Activated T-cell treated with anti-CD3 and anti-CD28 coated beads, Interleukin-2, amount 50 U/mL, for 24 hours (primary cell): ENCODE measurements around the gene MYL7.
"Not testable (repeated sequence)": the region's sequence is repeated elsewhere in the genome, so short reads cannot be mapped to it uniquely, and the experiment has no call there.

Experiments used
- DNase-seq: peaks from one replicate; pipeline ENCODE4 v3.0.0-alpha.2; 2020
- H3K27ac Mint-ChIP-seq: 2 replicates; pipeline ENCODE4 v1.8.0; 2020; ENCODE audit warnings: mild to moderate bottlenecking, mixed read lengths
- H3K27me3 Mint-ChIP-seq: 2 replicates; pipeline ENCODE4 v1.8.0; 2020; ENCODE audit warnings: mixed read lengths
- H3K36me3 Mint-ChIP-seq: 2 replicates; pipeline ENCODE4 v1.8.0; 2020; ENCODE audit warnings: low read depth, mixed read lengths
- H3K4me1 Mint-ChIP-seq: 2 replicates; pipeline ENCODE4 v1.8.0; 2020; ENCODE audit warnings: low read depth, mixed read lengths
- H3K4me3 Mint-ChIP-seq: 2 replicates; pipeline ENCODE4 v1.8.0; 2020; ENCODE audit warnings: mild to moderate bottlenecking, moderate library complexity, mixed read lengths
- H3K9me3 Mint-ChIP-seq: 2 replicates; pipeline ENCODE4 v1.8.0; 2020; ENCODE audit warnings: mixed read lengths

Gene MYL7

GRCh38 chr7:44176486-44176885 lies 35.4 kb upstream of the MYL7 start:
- Mint-ChIP-seq H3K4me1 (no peaks in the 10 kb centered on the region), H3K27me3 (peaks cover 10% of the 10 kb centered on the region), H3K27ac (no peak overlapping the region), H3K36me3 (no peaks in the 10 kb centered on the region), H3K9me3 (no peaks in the 10 kb centered on the region), H3K4me3 (no peak overlapping the region)
- no peak for DNase-seq

- H3K27ac Mint-ChIP-seq, result no peak overlapping the region
- H3K36me3 Mint-ChIP-seq, result no peaks in the 10 kb centered on the region
- H3K9me3 Mint-ChIP-seq, result no peaks in the 10 kb centered on the region
- H3K27me3 Mint-ChIP-seq, result peaks cover 10% of the 10 kb centered on the region
- DNase-seq, result no peak
- H3K4me3 Mint-ChIP-seq, result no peak overlapping the region
- no peaks in the 10 kb centered on the region for H3K4me1 Mint-ChIP-seq
Measured at GRCh38 chr7:44175730-44176129, 34.6 kb upstream of the MYL7 start.

GRCh38 chr7:44174694-44174948 lies 33.5 kb upstream of the MYL7 start:
- not testable (repeated sequence) for H3K36me3 Mint-ChIP-seq, H3K9me3 Mint-ChIP-seq, H3K4me1 Mint-ChIP-seq, H3K27ac Mint-ChIP-seq, DNase-seq, H3K4me3 Mint-ChIP-seq
- H3K27me3 Mint-ChIP-seq, result peaks cover 10% of the 10 kb centered on the region

GRCh38 chr7:44173911-44174693 lies 33.0 kb upstream of the MYL7 start:
- no peak overlapping the region for H3K4me3 Mint-ChIP-seq
- no peaks in the 10 kb centered on the region for H3K36me3 Mint-ChIP-seq
- peaks cover 10% of the 10 kb centered on the region for H3K27me3 Mint-ChIP-seq
- H3K4me1 Mint-ChIP-seq, result no peaks in the 10 kb centered on the region
- no peak for DNase-seq
- no peak overlapping the region for H3K27ac Mint-ChIP-seq
- H3K9me3 Mint-ChIP-seq, result no peaks in the 10 kb centered on the region

GRCh38 chr7:44172803-44173424 lies 31.8 kb upstream of the MYL7 start:
- Mint-ChIP-seq H3K4me1 (peaks cover under 1% of the 10 kb centered on the region), H3K36me3 (no peaks in the 10 kb centered on the region), H3K27ac (no peak overlapping the region), H3K4me3 (no peak overlapping the region), H3K27me3 (peaks cover 6% of the 10 kb centered on the region), H3K9me3 (no peaks in the 10 kb centered on the region)
- DNase-seq, result no peak

GRCh38 chr7:44172352-44172751 lies 31.2 kb upstream of the MYL7 start:
- Mint-ChIP-seq H3K9me3 (no peaks in the 10 kb centered on the region), H3K4me3 (no peak overlapping the region), H3K27ac (no peak overlapping the region), H3K36me3 (no peaks in the 10 kb centered on the region), H3K27me3 (peaks cover 3% of the 10 kb centered on the region), H3K4me1 (peaks cover 6% of the 10 kb centered on the region)
- no peak for DNase-seq

- not testable (repeated sequence) for H3K36me3 Mint-ChIP-seq, H3K27ac Mint-ChIP-seq, H3K9me3 Mint-ChIP-seq, H3K4me3 Mint-ChIP-seq, H3K27me3 Mint-ChIP-seq, H3K4me1 Mint-ChIP-seq, DNase-seq
Measured at GRCh38 chr7:44171901-44172300, 30.8 kb upstream of the MYL7 start.

- Mint-ChIP-seq H3K9me3 (no peaks in the 10 kb centered on the region), H3K27ac (no peak overlapping the region), H3K4me1 (peaks cover 6% of the 10 kb centered on the region), H3K27me3 (no peaks in the 10 kb centered on the region), H3K4me3 (no peak overlapping the region), H3K36me3 (no peaks in the 10 kb centered on the region)
- no peak for DNase-seq
Measured at GRCh38 chr7:44167920-44168319, 26.8 kb upstream of the MYL7 start.

GRCh38 chr7:44163591-44163990 lies 22.5 kb upstream of the MYL7 start:
- Mint-ChIP-seq H3K4me1 (peaks cover 6% of the 10 kb centered on the region), H3K4me3 (no peak overlapping the region), H3K27me3 (no peaks in the 10 kb centered on the region), H3K27ac (no peak overlapping the region), H3K9me3 (no peaks in the 10 kb centered on the region), H3K36me3 (no peaks in the 10 kb centered on the region)
- no peak for DNase-seq

- H3K27ac Mint-ChIP-seq, result no peak overlapping the region
- no peak overlapping the region for H3K4me3 Mint-ChIP-seq
- DNase-seq, result no peak
- peaks cover 5% of the 10 kb centered on the region for H3K4me1 Mint-ChIP-seq
- H3K27me3 Mint-ChIP-seq, result no peaks in the 10 kb centered on the region
- H3K36me3 Mint-ChIP-seq, result no peaks in the 10 kb centered on the region
- no peaks in the 10 kb centered on the region for H3K9me3 Mint-ChIP-seq
Measured at GRCh38 chr7:44162785-44163395, 21.8 kb upstream of the MYL7 start.

GRCh38 chr7:44162179-44162578 lies 21.0 kb upstream of the MYL7 start:
- Mint-ChIP-seq H3K36me3 (no peaks in the 10 kb centered on the region), H3K27ac (no peak overlapping the region), H3K4me1 (no peaks in the 10 kb centered on the region), H3K27me3 (no peaks in the 10 kb centered on the region), H3K4me3 (no peak overlapping the region), H3K9me3 (no peaks in the 10 kb centered on the region)
- no peak for DNase-seq

- H3K4me1 Mint-ChIP-seq, result no peaks in the 10 kb centered on the region
- H3K4me3 Mint-ChIP-seq, result no peak overlapping the region
- H3K36me3 Mint-ChIP-seq, result no peaks in the 10 kb centered on the region
- H3K9me3 Mint-ChIP-seq, result no peaks in the 10 kb centered on the region
- no peak for DNase-seq
- no peaks in the 10 kb centered on the region for H3K27me3 Mint-ChIP-seq
- H3K27ac Mint-ChIP-seq, result no peak overlapping the region
Measured at GRCh38 chr7:44161371-44161770, 20.2 kb upstream of the MYL7 start.

GRCh38 chr7:44159824-44160630 lies 18.9 kb upstream of the MYL7 start:
- Mint-ChIP-seq H3K9me3 (no peaks in the 10 kb centered on the region), H3K27me3 (no peaks in the 10 kb centered on the region), H3K4me1 (no peaks in the 10 kb centered on the region), H3K4me3 (no peak overlapping the region), H3K36me3 (no peaks in the 10 kb centered on the region), H3K27ac (no peak overlapping the region)
- DNase-seq, result no peak

GRCh38 chr7:44158873-44159631 lies 17.9 kb upstream of the MYL7 start:
- no peaks in the 10 kb centered on the region for H3K9me3 Mint-ChIP-seq
- no peaks in the 10 kb centered on the region for H3K36me3 Mint-ChIP-seq
- H3K4me3 Mint-ChIP-seq, result no peak overlapping the region
- H3K27ac Mint-ChIP-seq, result no peak overlapping the region
- DNase-seq, result no peak
- no peaks in the 10 kb centered on the region for H3K27me3 Mint-ChIP-seq
- H3K4me1 Mint-ChIP-seq, result no peaks in the 10 kb centered on the region
